Keratinocyte (primary cell): Measurements from ENCODE around the gene PRUNE1. TPM values are rescaled to one million over a fixed set of nuclear protein-coding genes. Genes with fewer than 3 reads are reported as not detected.
A peak's percentile ranks its signal among the peaks of the same experiment; 100 is the strongest.

Source experiments
- DNase-seq: peaks from one replicate; pipeline ENCODE4 v3.0.0-alpha.2; 2011; ENCODE audit warnings: low read depth, missing footprints, low spot score
- FAIRE-seq: peaks from 2 replicates; lab custom pipeline; 2011; peaks lifted over from hg19 to GRCh38; lab: Jason Lieb, UNC
- H2AFZ ChIP-seq: 2 replicates; pipeline ENCODE4 v1.6.0; 2012; ENCODE audit warnings: low read length, control low read depth, inconsistent platforms; ENCODE audit not compliant: control insufficient read depth
- H3K27ac ChIP-seq: 2 replicates; pipeline ENCODE4 v1.5.1; 2011; ENCODE audit warnings: low read length; ENCODE audit not compliant: control insufficient read depth, insufficient read depth
- H3K27me3 ChIP-seq: 3 replicates; pipeline ENCODE4 v1.6.0; 2011; ENCODE audit warnings: low read length; ENCODE audit not compliant: control insufficient read depth, insufficient read depth; ENCODE audit errors: extremely low read depth
- H3K36me3 ChIP-seq, 2 experiments: 2 replicates in 1 of 2; 3 replicates in 1 of 2; pipeline ENCODE4 v1.5.1; 2011; ENCODE audit warnings: low read length in 2 of 2, mild to moderate bottlenecking in 1 of 2; ENCODE audit not compliant: control insufficient read depth in 2 of 2, insufficient read depth in 2 of 2; ENCODE audit errors: extremely low read depth in 1 of 2
- H3K4me1 ChIP-seq: 3 replicates; pipeline ENCODE4 v1.5.1; 2011; ENCODE audit warnings: low read length; ENCODE audit not compliant: control insufficient read depth, insufficient read depth; ENCODE audit errors: extremely low read depth
- H3K4me2 ChIP-seq: 3 replicates; pipeline ENCODE4 v1.6.0; 2011; ENCODE audit warnings: low read depth, low read length; ENCODE audit not compliant: control insufficient read depth, insufficient read depth; ENCODE audit errors: extremely low read depth
- H3K4me3 ChIP-seq, 3 experiments: fragments of 200-600 bp in 1 of 3; sonication (generic) in 1 of 3; 2 replicates in 2 of 3; 3 replicates in 1 of 3; pipeline ENCODE4 v1.5.1; 2011 to 2016; ENCODE audit warnings: low read length in 3 of 3, mild to moderate bottlenecking in 3 of 3, control low read depth in 2 of 3, inconsistent platforms in 1 of 3, low read depth in 1 of 3, mixed read lengths in 1 of 3, mixed run types in 1 of 3, moderate library complexity in 1 of 3; ENCODE audit not compliant: control insufficient read depth in 2 of 3, insufficient read depth in 2 of 3; ENCODE audit errors: extremely low read depth in 1 of 3
- H3K79me2 ChIP-seq: 2 replicates; pipeline ENCODE4 v1.6.0; 2012; ENCODE audit warnings: low read length; ENCODE audit not compliant: control insufficient read depth, insufficient read depth
- H3K9ac ChIP-seq: 3 replicates; pipeline ENCODE4 v1.6.0; 2011; ENCODE audit warnings: low read length; ENCODE audit not compliant: control insufficient read depth, insufficient read depth; ENCODE audit errors: extremely low read depth
- H3K9me1 ChIP-seq: 3 replicates; pipeline ENCODE4 v1.6.0; 2011; ENCODE audit warnings: low read length; ENCODE audit not compliant: control insufficient read depth, insufficient read depth; ENCODE audit errors: extremely low read depth
- H3K9me3 ChIP-seq: 2 replicates; pipeline ENCODE4 v1.5.1; 2012; ENCODE audit warnings: low read depth, low read length; ENCODE audit not compliant: control insufficient read depth
- H4K20me1 ChIP-seq: 3 replicates; pipeline ENCODE4 v1.6.0; 2011; ENCODE audit warnings: low read length; ENCODE audit not compliant: control insufficient read depth, insufficient read depth; ENCODE audit errors: extremely low read depth
- EZH2 ChIP-seq: IDR thresholded peaks from one replicate; pipeline ENCODE4 v1.6.1; 2012; ENCODE audit warnings: inconsistent platforms, mild to moderate bottlenecking, low read length, moderate library complexity
- dilution Hi-C: fragments of 300-500 bp; cut with MboI; formaldehyde crosslinking; loops from one replicate; pipeline ENCODE4 v1.7.0; 2020; ENCODE audit warnings: low sequenced_read_pairs; ENCODE audit not compliant: extremely low pct_ligation_motif_present
- polyA plus RNA-seq, 5 experiments: library from polyadenylated mRNA; depleted of rRNA in 3 of 5; stranded (reverse) in 3 of 5; stranded (forward) in 1 of 5; unstranded in 1 of 5; fragments of >200 nt; gene quantifications; 1 replicate in 1 of 5; 2 replicates in 3 of 5; 3 replicates in 1 of 5; pipeline versions ENCODE4 v1.2.1 to v1.2.3, GENCODE V29; 2011 to 2012; ENCODE audit warnings: missing spikeins in 2 of 5, low read depth in 1 of 5, low replicate concordance in 1 of 5
- TF ChIP-seq, protein P1 (sequence below), 3 experiments: IDR thresholded peaks in 1 of 3; conservative IDR thresholded peaks in 1 of 3; optimal IDR thresholded peaks in 1 of 3; 2 replicates in 2 of 3; 3 replicates in 1 of 3; pipeline versions ENCODE3 to v1.5.1; 2011; ENCODE audit warnings: low read length in 3 of 3, mild to moderate bottlenecking in 3 of 3, moderate library complexity in 2 of 3, control low read depth in 1 of 3, inconsistent platforms in 1 of 3; ENCODE audit not compliant: insufficient read depth in 2 of 3; ENCODE audit errors: extremely low read depth in 1 of 3

Gene PRUNE1
- polyA plus RNA-seq, 1 donor (not counting 4 experiments of a cell fraction or from before 2014, with no cell fraction given), result 15.4 TPM

GRCh38 chr1:151009674-151010345, 1.6 kb downstream of the PRUNE1 start:
- dilution Hi-C loops, result no loop called here
- H3K36me3 ChIP-seq, result peaks cover 0 to 4% of the 10 kb centered on the region in 2 experiments

DNA sequence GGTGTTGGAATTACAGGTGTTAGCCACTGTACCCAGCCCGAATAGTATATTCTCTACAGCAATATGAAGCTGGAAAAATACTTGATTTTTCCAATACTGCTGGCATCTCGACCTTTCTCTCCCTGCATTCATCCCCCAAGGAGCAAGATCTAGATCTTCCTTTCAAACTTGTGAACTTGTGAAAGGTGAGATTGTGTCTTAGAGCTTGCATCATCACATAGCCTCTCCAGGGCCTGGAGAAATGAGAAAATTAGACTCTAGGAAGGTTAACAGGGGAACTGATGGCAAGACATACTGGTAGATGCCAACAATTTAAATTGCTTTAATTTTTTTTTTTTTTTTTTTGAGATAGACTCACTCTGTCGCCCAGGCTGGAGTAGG, 2.1 kb downstream of the PRUNE1 start:
- no peaks in the 10 kb centered on the region for H3K79me2 ChIP-seq
- no peak for FAIRE-seq
- DNase-seq, result no peak
- no peak overlapping the region for H2AFZ ChIP-seq
- no peak overlapping the region for H3K4me3 ChIP-seq
- H3K9ac ChIP-seq, result no peak overlapping the region
- no peaks in the 10 kb centered on the region for H4K20me1 ChIP-seq
- no peak overlapping the region for H3K27ac ChIP-seq
- H3K36me3 ChIP-seq, result peaks cover 0 to 4% of the 10 kb centered on the region in 2 experiments
- peaks cover 2% of the 10 kb centered on the region for H3K9me1 ChIP-seq
- peaks cover 36% of the 10 kb centered on the region for H3K4me1 ChIP-seq
- dilution Hi-C loops, result no loop called here
- TF ChIP-seq, protein P1, sequence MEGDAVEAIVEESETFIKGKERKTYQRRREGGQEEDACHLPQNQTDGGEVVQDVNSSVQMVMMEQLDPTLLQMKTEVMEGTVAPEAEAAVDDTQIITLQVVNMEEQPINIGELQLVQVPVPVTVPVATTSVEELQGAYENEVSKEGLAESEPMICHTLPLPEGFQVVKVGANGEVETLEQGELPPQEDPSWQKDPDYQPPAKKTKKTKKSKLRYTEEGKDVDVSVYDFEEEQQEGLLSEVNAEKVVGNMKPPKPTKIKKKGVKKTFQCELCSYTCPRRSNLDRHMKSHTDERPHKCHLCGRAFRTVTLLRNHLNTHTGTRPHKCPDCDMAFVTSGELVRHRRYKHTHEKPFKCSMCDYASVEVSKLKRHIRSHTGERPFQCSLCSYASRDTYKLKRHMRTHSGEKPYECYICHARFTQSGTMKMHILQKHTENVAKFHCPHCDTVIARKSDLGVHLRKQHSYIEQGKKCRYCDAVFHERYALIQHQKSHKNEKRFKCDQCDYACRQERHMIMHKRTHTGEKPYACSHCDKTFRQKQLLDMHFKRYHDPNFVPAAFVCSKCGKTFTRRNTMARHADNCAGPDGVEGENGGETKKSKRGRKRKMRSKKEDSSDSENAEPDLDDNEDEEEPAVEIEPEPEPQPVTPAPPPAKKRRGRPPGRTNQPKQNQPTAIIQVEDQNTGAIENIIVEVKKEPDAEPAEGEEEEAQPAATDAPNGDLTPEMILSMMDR (optimal IDR thresholded peaks at IDR 0.05 in 1 of 3, IDR thresholded peaks at IDR 0.05 in 1 of 3, conservative IDR thresholded peaks at IDR 0.05 in 1 of 3; ENCODE audit: extremely low read depth in 1 of 3, insufficient read depth in 2 of 3, low read length in 3 of 3), result no peak
- no peak for TF ChIP-seq EZH2
- H3K4me2 ChIP-seq, result no peak overlapping the region
- no peaks in the 10 kb centered on the region for H3K27me3 ChIP-seq
- H3K9me3 ChIP-seq, result no peaks in the 10 kb centered on the region

More at GRCh38 chr1:151009674-151010345, 1.6 kb downstream of the PRUNE1 start:
- Histone ChIP-seq H3K9me1 (peaks cover 2% of the 10 kb centered on the region), H3K9me3 (no peaks in the 10 kb centered on the region), H2AFZ (no peak overlapping the region), H3K27me3 (no peaks in the 10 kb centered on the region), H3K4me1 (peaks cover 38% of the 10 kb centered on the region), H3K4me3 (no peak overlapping the region), H3K27ac (no peak overlapping the region), H3K4me2 (peak overlapping the region; percentile 91), H4K20me1 (no peaks in the 10 kb centered on the region), H3K9ac (no peak overlapping the region), H3K79me2 (no peaks in the 10 kb centered on the region)
- DNase-seq (no peak), FAIRE-seq (no peak)
- no peak for TF ChIP-seq EZH2
- TF ChIP-seq, protein P1 (optimal IDR thresholded peaks at IDR 0.05 in 1 of 3, IDR thresholded peaks at IDR 0.05 in 1 of 3, conservative IDR thresholded peaks at IDR 0.05 in 1 of 3; ENCODE audit: extremely low read depth in 1 of 3, insufficient read depth in 2 of 3, low read length in 3 of 3), result no peak
